SK-N-SH (cell line): Measurements from ENCODE around the gene EIF3B.

Experiments
- CHD2 ChIP-seq: fragments of 150-350 bp; IDR thresholded peaks from 2 replicates; pipeline ENCODE4 v1.6.1; 2018; ENCODE audit warnings: low read length; ENCODE audit not compliant: partially characterized antibody
- ELF1 ChIP-seq: IDR thresholded peaks from 2 replicates; pipeline ENCODE4 v1.4.0; 2012
- EP300 ChIP-seq, 2 experiments: IDR thresholded peaks; 2 replicates each; pipeline versions ENCODE4 v1.4.0 to v1.6.1; 2012; ENCODE audit warnings: borderline replicate concordance in 1 of 2, low read depth in 1 of 2, low read length in 1 of 2
- EZH2phosphoT487 ChIP-seq: fragments of 200-600 bp; sonication (generic); IDR thresholded peaks from 2 replicates; pipeline ENCODE4 v1.6.1; 2017; ENCODE audit warnings: low read depth, mixed run types, mild to moderate bottlenecking, antibody characterized with exemption, moderate library complexity, borderline replicate concordance
- FOSL2 ChIP-seq: IDR thresholded peaks from 2 replicates; pipeline ENCODE4 v1.4.0; 2012; ENCODE audit warnings: low read depth, mild to moderate bottlenecking, moderate library complexity, borderline replicate concordance
- FOXJ3 ChIP-seq: sonication (generic); formaldehyde crosslinking; IDR thresholded peaks from 2 replicates; pipeline ENCODE4 v1.5.1; 2020; ENCODE audit warnings: mild to moderate bottlenecking, missing genetic modification reagents
- RAD21 ChIP-seq: IDR thresholded peaks from 2 replicates; pipeline ENCODE4 v1.6.1; 2012; ENCODE audit warnings: mild to moderate bottlenecking, low read length
- SIN3A ChIP-seq: IDR thresholded peaks from 2 replicates; pipeline ENCODE4 v1.6.1; 2012; ENCODE audit warnings: low read depth, mild to moderate bottlenecking, low read length, moderate library complexity, borderline replicate concordance
- TAF1 ChIP-seq: IDR thresholded peaks from 2 replicates; pipeline ENCODE4 v1.6.1; 2012; ENCODE audit warnings: low read depth, mild to moderate bottlenecking, low read length, moderate library complexity, borderline replicate concordance
- TEAD4 ChIP-seq: IDR thresholded peaks from 2 replicates; pipeline ENCODE4 v1.4.0; 2012; ENCODE audit warnings: mild to moderate bottlenecking, borderline replicate concordance; ENCODE audit not compliant: insufficient read depth
- YY1 ChIP-seq: IDR thresholded peaks from 2 replicates; pipeline ENCODE4 v1.4.0; 2012; ENCODE audit warnings: low read depth, mild to moderate bottlenecking
- TF ChIP-seq, protein P1 (sequence below): fragments of 200-600 bp; sonication (generic); IDR thresholded peaks from 2 replicates; pipeline ENCODE4 v1.6.1; 2017; ENCODE audit warnings: antibody characterized with exemption, mild to moderate bottlenecking, moderate library complexity
- TF ChIP-seq, protein P2 (sequence below): IDR thresholded peaks from 2 replicates; pipeline ENCODE4 v1.4.0; 2012; ENCODE audit warnings: low read depth

DNA sequence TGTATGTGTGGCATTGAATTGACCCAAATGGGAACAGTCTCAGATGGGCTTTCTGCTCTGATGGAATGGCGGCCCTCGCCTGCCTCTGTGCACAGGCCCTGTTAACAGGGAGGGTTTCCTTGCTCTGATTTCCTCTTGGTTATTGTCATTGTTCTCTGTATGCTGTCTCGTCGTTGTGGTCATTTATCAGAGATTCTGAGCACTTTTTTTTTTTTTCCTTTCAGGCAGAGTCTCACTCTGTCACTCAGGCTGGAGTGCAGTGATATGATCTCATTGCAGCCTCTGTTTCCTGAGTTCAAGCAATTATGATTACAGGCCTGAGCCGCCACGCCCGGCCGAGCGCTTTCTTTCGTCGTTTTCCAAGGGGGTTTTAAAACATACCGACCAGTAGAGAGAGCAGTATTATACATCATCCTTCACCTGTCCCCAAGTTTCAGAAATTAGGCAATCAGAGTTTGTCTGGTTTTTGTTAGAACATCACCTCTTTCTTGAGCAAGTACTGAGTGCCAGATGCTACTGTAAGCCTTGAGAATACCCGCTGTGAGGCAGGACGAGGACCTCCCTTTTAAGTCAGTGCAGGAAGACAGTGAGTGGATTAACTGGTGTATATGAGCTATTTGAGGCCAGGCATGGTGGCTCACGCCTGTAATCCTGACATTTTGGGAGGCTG is 55.3 kb downstream of the EIF3B start:
- TF ChIP-seq YY1 = no peak
- TF ChIP-seq, protein P1, sequence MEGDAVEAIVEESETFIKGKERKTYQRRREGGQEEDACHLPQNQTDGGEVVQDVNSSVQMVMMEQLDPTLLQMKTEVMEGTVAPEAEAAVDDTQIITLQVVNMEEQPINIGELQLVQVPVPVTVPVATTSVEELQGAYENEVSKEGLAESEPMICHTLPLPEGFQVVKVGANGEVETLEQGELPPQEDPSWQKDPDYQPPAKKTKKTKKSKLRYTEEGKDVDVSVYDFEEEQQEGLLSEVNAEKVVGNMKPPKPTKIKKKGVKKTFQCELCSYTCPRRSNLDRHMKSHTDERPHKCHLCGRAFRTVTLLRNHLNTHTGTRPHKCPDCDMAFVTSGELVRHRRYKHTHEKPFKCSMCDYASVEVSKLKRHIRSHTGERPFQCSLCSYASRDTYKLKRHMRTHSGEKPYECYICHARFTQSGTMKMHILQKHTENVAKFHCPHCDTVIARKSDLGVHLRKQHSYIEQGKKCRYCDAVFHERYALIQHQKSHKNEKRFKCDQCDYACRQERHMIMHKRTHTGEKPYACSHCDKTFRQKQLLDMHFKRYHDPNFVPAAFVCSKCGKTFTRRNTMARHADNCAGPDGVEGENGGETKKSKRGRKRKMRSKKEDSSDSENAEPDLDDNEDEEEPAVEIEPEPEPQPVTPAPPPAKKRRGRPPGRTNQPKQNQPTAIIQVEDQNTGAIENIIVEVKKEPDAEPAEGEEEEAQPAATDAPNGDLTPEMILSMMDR = no peak
- no peak for TF ChIP-seq TEAD4
- TF ChIP-seq, protein P2, sequence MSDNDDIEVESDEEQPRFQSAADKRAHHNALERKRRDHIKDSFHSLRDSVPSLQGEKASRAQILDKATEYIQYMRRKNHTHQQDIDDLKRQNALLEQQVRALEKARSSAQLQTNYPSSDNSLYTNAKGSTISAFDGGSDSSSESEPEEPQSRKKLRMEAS = no peak
- TF ChIP-seq TAF1 = no peak
- peak in 1 of 2 experiments; percentile 18; a peak in 1 of 4 replicates for TF ChIP-seq EP300 (IDR thresholded peaks at IDR 0.05; ENCODE audit: borderline replicate concordance in 1 of 2, low read depth in 1 of 2, low read length in 1 of 2)
- TF ChIP-seq FOSL2 = no peak
- no peak; the same call in 1 of the 2 replicates for TF ChIP-seq RAD21
- no peak for TF ChIP-seq FOXJ3
- no peak for TF ChIP-seq EZH2phosphoT487
- no peak for TF ChIP-seq SIN3A
- no peak for TF ChIP-seq ELF1
- peak; percentile 44 for TF ChIP-seq CHD2
